AG09319 (cell line): ENCODE measurements around the gene CCSAP.

ENCODE experiments used
- DNase-seq: peaks from one replicate; pipeline ENCODE4 v3.0.0-alpha.2; 2010; ENCODE audit warnings: low read depth; ENCODE audit errors: extremely low read depth
- CTCF ChIP-seq: IDR thresholded peaks from 2 replicates; pipeline ENCODE4 v1.5.1; 2011; ENCODE audit warnings: low read depth, mild to moderate bottlenecking, inconsistent platforms, low read length, moderate library complexity

Gene CCSAP

GRCh38 chr1:229342656-229343569, at the start of gene CCSAP:
TSS of gene CCSAP (minus strand) at chr1:229343047. CDS start at chr1:229342465, 582 bp downstream.
- no peak for TF ChIP-seq CTCF
- no peak for DNase-seq

GRCh38 chr1:229390130-229390529, 47.3 kb upstream of the CCSAP start:
- no peak for DNase-seq
- TF ChIP-seq CTCF: no peak

GRCh38 chr1:229388897-229389580, 46.2 kb upstream of the CCSAP start:
- peak; percentile 24 for DNase-seq
- TF ChIP-seq CTCF: no peak

GRCh38 chr1:229385853-229386456, 43.1 kb upstream of the CCSAP start:
- TF ChIP-seq CTCF: no peak
- no peak for DNase-seq

- no peak for DNase-seq
- TF ChIP-seq CTCF: no peak
Measured at GRCh38 chr1:229384822-229385221, 42.0 kb upstream of the CCSAP start.

GRCh38 chr1:229383961-229384360, 41.1 kb upstream of the CCSAP start:
- TF ChIP-seq CTCF: no peak
- DNase-seq: no peak

GRCh38 chr1:229383188-229383587, 40.3 kb upstream of the CCSAP start:
- DNase-seq: no peak
- TF ChIP-seq CTCF: no peak
